GM10266 (cell line): ENCODE data around the gene CERS4.
"Not testable (repeated sequence)": the region's sequence is repeated elsewhere in the genome, so short reads cannot be mapped to it uniquely, and the experiment has no call there.

Experiments used
- DNase-seq: peaks from one replicate; pipeline ENCODE4 v3.0.0; 2012; ENCODE audit errors: extremely low spot score
- TF ChIP-seq, protein P1 (sequence below): IDR thresholded peaks from 2 replicates; pipeline ENCODE4 v1.5.1; 2012; ENCODE audit warnings: mild to moderate bottlenecking, low read depth; ENCODE audit not compliant: control insufficient read depth, insufficient read depth; ENCODE audit errors: missing control alignments

The CERS4 gene

DNA sequence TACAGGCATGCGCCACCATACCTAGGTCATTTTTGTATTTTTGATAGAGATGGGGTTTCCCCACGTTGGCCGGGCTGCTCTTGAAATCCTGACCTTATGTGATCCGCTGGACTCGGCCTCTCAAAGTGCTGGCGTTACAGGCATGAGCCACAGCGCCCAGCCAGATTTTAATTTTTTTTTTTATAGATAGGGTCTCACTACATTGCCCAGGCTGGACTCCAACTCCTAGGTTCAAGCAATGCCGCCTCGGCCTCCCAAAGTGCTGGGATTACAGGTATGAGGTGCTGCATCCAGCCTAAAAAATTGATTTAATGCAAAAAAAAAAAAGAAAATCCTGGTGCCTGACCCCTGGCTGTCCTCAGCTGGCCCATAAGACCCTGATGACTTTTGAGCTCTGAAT lies 24.9 kb upstream of the CERS4 start:
- no peak for DNase-seq
- TF ChIP-seq, protein P1, sequence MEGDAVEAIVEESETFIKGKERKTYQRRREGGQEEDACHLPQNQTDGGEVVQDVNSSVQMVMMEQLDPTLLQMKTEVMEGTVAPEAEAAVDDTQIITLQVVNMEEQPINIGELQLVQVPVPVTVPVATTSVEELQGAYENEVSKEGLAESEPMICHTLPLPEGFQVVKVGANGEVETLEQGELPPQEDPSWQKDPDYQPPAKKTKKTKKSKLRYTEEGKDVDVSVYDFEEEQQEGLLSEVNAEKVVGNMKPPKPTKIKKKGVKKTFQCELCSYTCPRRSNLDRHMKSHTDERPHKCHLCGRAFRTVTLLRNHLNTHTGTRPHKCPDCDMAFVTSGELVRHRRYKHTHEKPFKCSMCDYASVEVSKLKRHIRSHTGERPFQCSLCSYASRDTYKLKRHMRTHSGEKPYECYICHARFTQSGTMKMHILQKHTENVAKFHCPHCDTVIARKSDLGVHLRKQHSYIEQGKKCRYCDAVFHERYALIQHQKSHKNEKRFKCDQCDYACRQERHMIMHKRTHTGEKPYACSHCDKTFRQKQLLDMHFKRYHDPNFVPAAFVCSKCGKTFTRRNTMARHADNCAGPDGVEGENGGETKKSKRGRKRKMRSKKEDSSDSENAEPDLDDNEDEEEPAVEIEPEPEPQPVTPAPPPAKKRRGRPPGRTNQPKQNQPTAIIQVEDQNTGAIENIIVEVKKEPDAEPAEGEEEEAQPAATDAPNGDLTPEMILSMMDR, result no peak

DNA sequence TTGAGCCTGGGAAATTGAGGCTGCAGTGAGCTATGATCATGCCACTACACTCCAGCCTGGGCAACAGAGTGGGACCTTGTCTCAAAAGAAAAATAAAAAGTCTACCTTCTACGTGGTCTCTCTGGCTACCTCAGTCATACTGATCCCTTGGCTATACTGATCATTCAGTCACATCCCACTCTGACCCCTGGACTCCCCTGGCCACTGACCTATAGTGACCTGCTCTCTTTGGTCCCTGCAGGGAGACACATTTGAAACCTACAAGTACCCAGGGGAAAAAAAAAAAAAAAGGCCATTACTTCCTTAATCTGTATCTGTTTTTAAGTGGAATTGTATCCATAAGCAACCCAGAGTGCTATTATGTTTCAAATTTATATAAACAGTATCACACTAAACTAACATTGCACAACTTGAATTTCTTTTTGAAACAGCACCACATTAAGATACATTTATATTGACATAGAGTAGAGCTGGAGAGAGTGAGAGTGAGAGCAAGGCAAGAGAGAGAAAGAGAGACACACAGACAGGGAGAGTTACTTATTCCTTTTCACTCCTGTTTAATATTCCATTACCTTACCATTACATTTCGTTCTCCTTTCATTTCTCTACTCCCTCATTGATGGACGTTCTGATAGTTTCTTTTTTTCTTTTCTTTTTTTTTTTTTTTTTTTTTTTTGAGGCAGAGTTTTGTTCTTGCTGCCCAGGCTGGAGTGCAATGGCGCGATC lies 23.7 kb upstream of the CERS4 start:
- DNase-seq, result no peak
- TF ChIP-seq, protein P1, result no peak

DNA sequence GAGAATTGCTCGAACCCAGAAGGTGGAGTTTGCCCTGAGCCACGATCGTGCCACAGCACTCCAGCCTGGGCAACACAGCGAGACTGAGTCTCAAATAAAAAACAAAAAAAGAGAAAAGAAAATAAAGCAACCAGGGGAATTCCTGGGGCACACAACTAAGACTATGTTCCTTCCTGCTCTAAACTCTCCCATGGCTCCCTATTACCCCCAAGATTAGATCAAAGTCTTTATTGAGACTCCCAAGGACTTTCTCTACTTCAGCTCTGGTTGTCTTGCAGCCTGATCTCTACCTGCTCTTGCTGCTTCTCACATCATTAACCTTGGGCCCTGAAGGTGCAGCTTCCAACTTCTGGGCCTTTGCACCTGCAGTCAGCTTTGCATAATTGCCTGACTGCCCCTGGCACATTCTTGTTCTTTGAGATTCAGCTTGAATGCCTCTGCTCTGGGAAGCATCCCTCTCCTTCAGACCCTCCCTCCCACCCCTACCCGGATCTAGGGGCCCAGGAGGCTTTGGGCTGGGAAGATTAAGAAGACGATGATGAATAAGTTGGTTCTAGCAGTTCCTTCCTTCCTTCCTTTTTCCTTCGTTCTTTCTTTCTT lies 16.8 kb upstream of the CERS4 start:
- DNase-seq, result no peak
- TF ChIP-seq, protein P1, result no peak

DNA sequence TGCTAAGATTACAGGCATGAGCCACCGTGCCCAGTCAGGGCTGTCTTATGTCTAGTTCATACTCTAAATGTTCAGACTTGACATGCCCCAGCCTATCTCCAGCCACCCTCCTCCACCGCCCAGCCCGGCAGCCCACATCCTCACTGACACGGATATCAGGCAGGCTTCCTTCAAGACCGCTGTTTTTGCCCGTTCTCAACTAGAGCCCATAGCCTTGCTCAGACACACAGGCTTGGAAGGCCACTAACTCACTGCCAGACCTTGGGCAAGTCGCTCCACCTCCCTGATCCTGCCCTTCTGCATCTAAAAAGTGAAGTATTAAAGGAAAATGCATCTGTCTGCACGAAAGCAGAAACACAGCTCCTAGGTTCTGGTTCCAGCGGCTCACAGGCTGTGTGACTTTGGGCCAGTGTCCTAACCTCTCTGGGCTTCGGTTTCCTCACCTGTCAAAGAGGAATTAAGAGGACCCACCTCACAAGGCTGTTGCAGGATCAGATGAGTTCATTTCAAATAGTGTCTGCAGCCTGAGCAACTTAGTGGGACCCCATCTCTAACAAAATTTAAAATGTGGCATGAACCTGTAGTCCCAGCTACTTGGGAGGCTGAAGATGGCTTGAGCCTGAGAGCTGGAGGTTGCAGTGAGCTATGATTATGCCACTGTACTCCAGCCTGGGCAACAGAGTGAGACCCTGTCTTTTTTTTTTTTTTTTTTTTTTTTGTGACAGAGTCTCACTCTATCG lies 14.5 kb upstream of the CERS4 start:
- peak; percentile 12 for DNase-seq
- TF ChIP-seq, protein P1, result no peak

DNA sequence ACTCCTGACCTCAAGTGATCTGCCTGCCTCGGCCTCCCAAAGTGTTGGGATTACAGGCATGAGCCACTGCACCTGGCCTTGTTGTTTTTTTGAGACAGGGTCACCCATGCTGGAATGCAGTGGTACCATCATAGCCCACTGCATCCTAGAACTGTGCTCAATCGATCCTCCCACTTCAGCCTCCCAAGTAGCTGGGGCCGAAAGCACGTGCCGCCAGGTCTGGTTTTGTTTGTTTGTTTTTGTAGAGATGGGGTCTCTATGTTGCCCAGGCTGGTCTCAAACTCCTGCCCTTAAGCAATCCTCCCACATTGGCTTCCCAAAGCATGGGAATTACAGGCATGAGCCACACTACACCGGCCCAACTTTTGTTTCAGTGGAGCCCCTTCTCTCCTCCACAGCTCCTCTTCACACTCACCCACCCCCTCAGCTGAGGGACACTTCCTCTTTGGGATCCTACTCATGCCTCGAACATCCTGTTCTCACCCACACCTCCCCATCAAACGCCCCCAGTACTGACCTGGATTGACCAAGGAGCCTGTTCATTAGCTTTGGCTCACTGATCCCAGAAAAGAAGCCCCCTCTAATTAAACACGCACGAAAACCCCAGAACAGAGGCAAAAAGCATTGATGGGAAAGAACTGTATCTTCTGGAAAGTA lies 12.8 kb upstream of the CERS4 start:
- peak; percentile 18 for DNase-seq
- TF ChIP-seq, protein P1, result no peak

DNA sequence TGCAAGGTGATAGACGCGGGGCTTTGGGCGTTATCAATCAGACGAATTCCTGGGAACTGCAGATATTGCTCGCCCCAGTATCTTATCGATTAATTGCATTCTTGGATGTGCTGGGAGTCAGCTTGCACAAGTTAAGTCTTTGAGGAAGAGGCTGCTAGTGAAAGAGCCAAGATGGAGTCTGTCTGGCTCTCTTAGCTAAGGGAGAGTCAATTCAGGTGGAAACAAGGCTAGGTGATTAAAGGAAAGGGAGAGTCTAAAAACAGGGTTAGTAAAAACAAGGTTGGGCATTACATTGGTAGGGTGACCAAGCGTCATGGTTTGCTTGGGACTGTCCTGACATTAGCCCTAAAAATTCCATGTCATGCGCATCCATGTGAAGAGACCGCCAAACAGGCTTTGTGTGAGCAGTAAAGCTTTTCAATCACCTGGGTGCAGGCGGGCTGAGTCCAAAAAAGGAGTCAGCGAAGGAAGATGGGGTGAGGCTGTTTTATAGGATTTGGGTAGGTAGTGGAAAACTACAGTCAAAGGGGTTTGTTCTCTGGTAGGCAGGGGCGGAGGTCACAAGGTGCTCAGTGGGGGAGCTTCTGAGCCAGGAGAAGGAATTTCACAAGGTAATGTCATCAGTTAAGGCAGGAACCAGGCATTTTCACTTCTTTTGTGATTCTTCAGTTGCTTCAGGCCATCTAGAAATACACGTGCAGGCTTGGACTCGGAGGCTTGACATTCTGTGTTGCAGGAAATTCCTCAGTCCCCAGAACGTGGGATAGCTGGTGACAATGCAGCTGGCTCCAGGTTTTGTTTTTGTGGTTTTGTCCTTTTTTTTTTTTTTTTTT lies 5.7 kb upstream of the CERS4 start:
- not testable (repeated sequence) for DNase-seq

DNA sequence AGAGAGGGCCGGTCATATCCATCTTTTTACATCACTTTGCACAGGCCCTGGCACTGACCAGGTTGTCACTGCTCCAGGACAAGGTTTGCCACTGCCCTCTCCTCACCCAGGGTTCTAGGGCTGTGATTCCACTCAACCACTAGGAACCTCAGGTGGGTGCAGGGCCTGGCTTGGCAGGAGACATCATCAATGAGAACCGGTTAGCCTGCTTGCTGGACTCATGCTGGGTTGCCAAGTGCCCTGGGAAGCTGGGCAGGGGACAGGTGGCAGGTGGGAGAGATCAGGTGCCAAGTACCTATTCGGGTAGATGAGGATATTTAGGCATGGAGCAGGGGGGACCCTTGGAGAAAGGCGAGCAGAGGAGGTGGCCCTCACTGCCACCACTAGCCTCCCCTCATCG lies 4.2 kb upstream of the CERS4 start:
- no peak for DNase-seq
- TF ChIP-seq, protein P1, result no peak
